CD4-positive, alpha-beta T cell (primary cell): ENCODE measurements around the gene RIGI. TPM values are rescaled to one million over a fixed set of nuclear protein-coding genes. Genes with fewer than 3 reads are reported as not detected.

Source experiments
- ATAC-seq: fragments of 200-7000 bp; cut with Tn5 transposase; one replicate; pipeline ENCODE4 v1.10.0; 2022; ENCODE audit warnings: mild to moderate bottlenecking; ENCODE audit not compliant: poor library complexity
- CTCF ChIA-PET: fragments of 350-600 bp; sonication (Branson Sonifier 250); formaldehyde crosslinking; loops from one replicate; lab custom pipeline; 2021; ENCODE audit warnings: antibody characterized with exemption, inconsistent platforms; lab: Charles Lee
- POLR2A ChIA-PET: fragments of 350-600 bp; sonication (Branson Sonifier 250); formaldehyde crosslinking; loops from one replicate; lab custom pipeline; 2021; ENCODE audit warnings: antibody characterized with exemption, inconsistent platforms; lab: Charles Lee
- DNase-seq, 14 experiments: peaks; one replicate each; pipeline ENCODE4 v3.0.0-alpha.2; 2013 to 2020; ENCODE audit warnings: mixed read lengths in 2 of 14
- H3K27ac ChIP-seq, 2 donors: one replicate each; pipeline versions ENCODE4 v1.5.1 to v1.7.0; 2013; ENCODE audit warnings: low read length in 2 of 2, low read depth in 1 of 2, mild to moderate bottlenecking in 1 of 2
- H3K27me3 ChIP-seq, 2 experiments: 1 replicate in 1 of 2; 2 replicates in 1 of 2; pipeline versions ENCODE4 v1.6.1 to v1.7.0; 2013; ENCODE audit warnings: low read length in 2 of 2, control low read depth in 1 of 2, mild to moderate bottlenecking in 1 of 2, moderate library complexity in 1 of 2; ENCODE audit not compliant: insufficient read depth in 2 of 2, control insufficient read depth in 1 of 2
- H3K36me3 ChIP-seq: one replicate; pipeline ENCODE4 v1.6.1; 2013; ENCODE audit warnings: low read length, control low read depth; ENCODE audit not compliant: insufficient read depth
- H3K4me1 ChIP-seq: one replicate; pipeline ENCODE4 v1.6.1; 2013; ENCODE audit warnings: low read length, control low read depth; ENCODE audit not compliant: insufficient read depth
- H3K4me3 ChIP-seq: one replicate; pipeline ENCODE4 v1.5.1; 2013; ENCODE audit warnings: mild to moderate bottlenecking, low read length, moderate library complexity
- H3K9me3 ChIP-seq, 2 experiments: 1 replicate in 1 of 2; 2 replicates in 1 of 2; pipeline versions ENCODE4 v1.6.1 to v1.7.0; 2013; ENCODE audit warnings: low read length in 2 of 2, mild to moderate bottlenecking in 2 of 2, control low read depth in 1 of 2, moderate library complexity in 1 of 2; ENCODE audit not compliant: control insufficient read depth in 1 of 2, insufficient read depth in 1 of 2
- H3K27ac Mint-ChIP-seq: one replicate; pipeline ENCODE4 v1.8.0; 2020; ENCODE audit warnings: mixed read lengths
- H3K27me3 Mint-ChIP-seq: one replicate; pipeline ENCODE4 v1.8.0; 2021; ENCODE audit warnings: mixed read lengths
- H3K36me3 Mint-ChIP-seq: one replicate; pipeline ENCODE4 v1.8.0; 2021; ENCODE audit warnings: low read depth, mixed read lengths
- H3K4me1 Mint-ChIP-seq: one replicate; pipeline ENCODE4 v1.8.0; 2021; ENCODE audit warnings: low read depth, mixed read lengths
- H3K4me3 Mint-ChIP-seq: one replicate; pipeline ENCODE4 v1.8.0; 2020; ENCODE audit warnings: mild to moderate bottlenecking, mixed read lengths
- H3K9me3 Mint-ChIP-seq: one replicate; pipeline ENCODE4 v1.8.0; 2020; ENCODE audit warnings: mixed read lengths
- intact Hi-C, 2 experiments: fragments of 100-400 bp; cut with DNase I in 1 of 2; cut with micrococcal nuclease in 1 of 2; formaldehyde crosslinking; loops; one replicate each; pipeline versions ENCODE4 v1.15.1 to v1.9.0; 2023 to 2025; cut with DNase I, micrococcal nuclease
- total RNA-seq, 174 experiments: library from RNA in 2 of 174; stranded (reverse) in 2 of 174; gene quantifications; one replicate each; pipeline ENCODE4 v1.2.3 and lab custom pipeline; 2021 to 2026
- TF ChIP-seq, protein P1 (sequence below): fragments of 200-600 bp; IDR thresholded peaks from one replicate; pipeline ENCODE4 v1.8.0; 2022; ENCODE audit warnings: antibody characterized with exemption, mild to moderate bottlenecking

RIGI gene
- total RNA-seq, 2 experiments from 2014 or later, result 4.9 to 5.0 TPM

DNA sequence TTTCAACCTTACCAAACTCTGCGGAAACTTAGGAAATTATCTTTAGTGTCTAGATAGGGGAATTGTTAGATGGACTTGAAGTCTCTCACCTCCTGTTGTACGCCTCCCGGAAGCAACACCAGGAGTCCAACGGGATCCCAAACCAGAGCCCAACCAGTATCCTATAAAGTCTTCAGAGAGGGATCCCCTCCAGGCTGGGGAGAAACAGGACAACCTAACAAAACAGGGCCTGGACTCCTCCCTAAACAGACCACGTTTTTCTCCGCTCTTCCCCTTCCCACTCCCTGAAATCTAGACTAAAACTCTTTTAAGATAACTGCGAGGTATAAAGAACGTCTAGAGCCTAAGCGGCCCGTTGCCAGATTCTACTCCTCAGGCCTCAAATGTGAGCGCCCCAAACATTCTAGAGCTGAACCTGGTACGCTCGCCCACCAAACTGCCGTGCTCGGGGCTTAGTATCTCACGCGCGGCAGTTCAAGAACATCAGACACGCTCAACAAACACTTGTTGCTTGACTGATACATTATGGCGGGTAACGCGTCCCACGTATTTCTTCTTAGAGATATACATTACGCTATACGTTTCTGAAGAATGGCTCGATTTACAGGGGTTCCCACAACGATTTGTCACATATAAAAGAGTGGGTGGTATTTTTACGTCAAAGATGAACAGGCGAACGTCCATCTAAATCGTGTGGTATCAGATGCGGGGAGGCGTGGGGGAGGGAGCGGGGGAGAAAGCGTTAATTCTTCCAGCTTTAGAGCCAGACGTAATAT, 25.5 kb upstream of the RIGI start:
- intact Hi-C loops, result loop anchor here (1.0 to 10.0 kb wide), 5 partner anchors 21 to 613 kb away; partner anchors contain the start of genes ACO1 (in 1 of the 2), B4GALT1 (in 1 of the 2), DNAJA1 (in 1 of the 2) and RIGI (in 1 of the 2)
- Histone ChIP-seq H3K27me3 (no peaks in the 10 kb centered on the region), H3K27ac (peak overlapping the region; percentile 96 to 97), H3K4me1 (peaks cover 30% of the 10 kb centered on the region), H3K9me3 (no peaks in the 10 kb centered on the region), H3K4me3 (peak overlapping the region; percentile 86), H3K36me3 (peaks cover 4% of the 10 kb centered on the region)
- Mint-ChIP-seq H3K4me1 (peaks cover 61% of the 10 kb centered on the region), H3K9me3 (no peaks in the 10 kb centered on the region), H3K4me3 (peak overlapping the region; percentile 95), H3K36me3 (peaks cover 47% of the 10 kb centered on the region), H3K27ac (peak overlapping the region; percentile 99), H3K27me3 (no peaks in the 10 kb centered on the region)
- ChIA-PET POLR2A (interaction anchor here (0.8 to 5.2 kb wide), 18 partner anchors 9 to 739 kb away, joined by 3 to 127 read pairs (median 6); partner anchors contain the start of genes ACO1, DNAJA1, NDUFB6 and NFX1), CTCF (interaction anchor here (0.5 to 4.3 kb wide), 9 partner anchors 17 to 1360 kb away, joined by 3 to 45 read pairs (median 4); partner anchors contain the start of genes NDUFB6 and RIGI)
- ATAC-seq (peak; percentile 4), DNase-seq (peak; percentile 6 to 70 (median 30))
- TF ChIP-seq, protein P1, sequence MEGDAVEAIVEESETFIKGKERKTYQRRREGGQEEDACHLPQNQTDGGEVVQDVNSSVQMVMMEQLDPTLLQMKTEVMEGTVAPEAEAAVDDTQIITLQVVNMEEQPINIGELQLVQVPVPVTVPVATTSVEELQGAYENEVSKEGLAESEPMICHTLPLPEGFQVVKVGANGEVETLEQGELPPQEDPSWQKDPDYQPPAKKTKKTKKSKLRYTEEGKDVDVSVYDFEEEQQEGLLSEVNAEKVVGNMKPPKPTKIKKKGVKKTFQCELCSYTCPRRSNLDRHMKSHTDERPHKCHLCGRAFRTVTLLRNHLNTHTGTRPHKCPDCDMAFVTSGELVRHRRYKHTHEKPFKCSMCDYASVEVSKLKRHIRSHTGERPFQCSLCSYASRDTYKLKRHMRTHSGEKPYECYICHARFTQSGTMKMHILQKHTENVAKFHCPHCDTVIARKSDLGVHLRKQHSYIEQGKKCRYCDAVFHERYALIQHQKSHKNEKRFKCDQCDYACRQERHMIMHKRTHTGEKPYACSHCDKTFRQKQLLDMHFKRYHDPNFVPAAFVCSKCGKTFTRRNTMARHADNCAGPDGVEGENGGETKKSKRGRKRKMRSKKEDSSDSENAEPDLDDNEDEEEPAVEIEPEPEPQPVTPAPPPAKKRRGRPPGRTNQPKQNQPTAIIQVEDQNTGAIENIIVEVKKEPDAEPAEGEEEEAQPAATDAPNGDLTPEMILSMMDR, result no peak

GRCh38 chr9:32550562-32551275, 24.7 kb upstream of the RIGI start:
- peak overlapping the region; percentile 96 to 97 for H3K27ac ChIP-seq
- H3K4me3 Mint-ChIP-seq, result peak overlapping the region; percentile 95

More at GRCh38 chr9:32550562-32551275, 24.7 kb upstream of the RIGI start:
- peak; percentile 80 for ATAC-seq
- ChIA-PET CTCF (interaction anchor here (0.5 to 4.3 kb wide), 10 partner anchors 15 to 1361 kb away, joined by 3 to 45 read pairs (median 4); partner anchors contain the start of genes NDUFB6 and RIGI), POLR2A (interaction anchor here (0.8 to 5.2 kb wide), 20 partner anchors 10 to 740 kb away, joined by 3 to 127 read pairs (median 6); partner anchors contain the start of genes ACO1, DNAJA1, NDUFB6 and NFX1)
- peak overlapping the region; percentile 86 for H3K4me3 ChIP-seq
- H3K4me1 Mint-ChIP-seq, result peaks cover 60% of the 10 kb centered on the region
- peak; percentile 92 to 98 (median 95) for DNase-seq
- H3K36me3 ChIP-seq, result peaks cover 4% of the 10 kb centered on the region
- H3K9me3 Mint-ChIP-seq, result no peaks in the 10 kb centered on the region
- H3K4me1 ChIP-seq, result peaks cover 30% of the 10 kb centered on the region
- no peaks in the 10 kb centered on the region for H3K9me3 ChIP-seq
- H3K27me3 Mint-ChIP-seq, result no peaks in the 10 kb centered on the region
- intact Hi-C loops, result loop anchor here (1.0 to 10.0 kb wide), 3 partner anchors 166 to 614 kb away; partner anchors contain the start of genes ACO1 (in 1 of the 2), B4GALT1 (in 1 of the 2) and DNAJA1 (in 1 of the 2)
- H3K36me3 Mint-ChIP-seq, result peaks cover 39% of the 10 kb centered on the region
- no peaks in the 10 kb centered on the region for H3K27me3 ChIP-seq
- TF ChIP-seq, protein P1, result peak; percentile 50
- H3K27ac Mint-ChIP-seq, result peak overlapping the region; percentile 99
